Measurements from ENCODE around the gene ACOX1. TPM values are rescaled to one million over a fixed set of nuclear protein-coding genes. Genes with fewer than 3 reads are reported as not detected.

Gene ACOX1
- total RNA-seq, 2 experiments from 2014 or later: 31.4 to 34.9 TPM

GRCh38 chr17:75922173-75922961, 56.6 kb downstream of the ACOX1 start:
- DNase-seq: no peak
- CTCF ChIA-PET: interaction anchor here (1.0 to 1.1 kb wide), 2 partner anchors 83 to 376 kb away, joined by 3 read pairs; no protein-coding TSS in a partner anchor
- no peaks in the 10 kb centered on the region for H3K4me1 Mint-ChIP-seq (ENCODE audit: low read depth)
- no peak overlapping the region for H3K4me3 Mint-ChIP-seq
- peaks cover 6% of the 10 kb centered on the region for H3K36me3 Mint-ChIP-seq (ENCODE audit: low read depth)
- H3K27me3 Mint-ChIP-seq (ENCODE audit: low read depth): no peaks in the 10 kb centered on the region
- intact Hi-C loops (cut with micrococcal nuclease): no loop called here
- H3K9me3 Mint-ChIP-seq: no peaks in the 10 kb centered on the region
- H3K27ac Mint-ChIP-seq: no peak overlapping the region

GRCh38 chr17:75921596-75921995, 57.4 kb downstream of the ACOX1 start:
- peaks cover 8% of the 10 kb centered on the region for H3K36me3 Mint-ChIP-seq (ENCODE audit: low read depth)
- CTCF ChIA-PET: interaction anchor here (1.1 kb wide), 1 partner anchor 84 kb away, joined by 3 read pairs; no protein-coding TSS in a partner anchor
- no peaks in the 10 kb centered on the region for H3K4me1 Mint-ChIP-seq (ENCODE audit: low read depth)
- intact Hi-C loops (cut with micrococcal nuclease): no loop called here
- H3K27ac Mint-ChIP-seq: no peak overlapping the region
- no peaks in the 10 kb centered on the region for H3K9me3 Mint-ChIP-seq
- DNase-seq: no peak
- H3K4me3 Mint-ChIP-seq: no peak overlapping the region
- H3K27me3 Mint-ChIP-seq (ENCODE audit: low read depth): no peaks in the 10 kb centered on the region

GRCh38 chr17:75920045-75920560, 58.9 kb downstream of the ACOX1 start:
- no peak for DNase-seq
- Mint-ChIP-seq H3K4me1 (ENCODE audit: low read depth) (no peaks in the 10 kb centered on the region), H3K27ac (no peak overlapping the region), H3K4me3 (no peak overlapping the region), H3K27me3 (ENCODE audit: low read depth) (no peaks in the 10 kb centered on the region), H3K36me3 (ENCODE audit: low read depth) (peaks cover 6% of the 10 kb centered on the region), H3K9me3 (no peaks in the 10 kb centered on the region)
- intact Hi-C loops (cut with micrococcal nuclease): no loop called here
- CTCF ChIA-PET: interaction anchor here (1.0 to 1.1 kb wide), 2 partner anchors 42 to 84 kb away, joined by 4 read pairs; partner anchors contain the start of gene TRIM47

GRCh38 chr17:75919611-75920010, 59.4 kb downstream of the ACOX1 start:
- H3K4me1 Mint-ChIP-seq (ENCODE audit: low read depth): no peaks in the 10 kb centered on the region
- intact Hi-C loops (cut with micrococcal nuclease): no loop called here
- CTCF ChIA-PET: interaction anchor here (1.0 to 1.1 kb wide), 2 partner anchors 41 to 85 kb away, joined by 4 read pairs; partner anchors contain the start of gene TRIM47
- H3K36me3 Mint-ChIP-seq (ENCODE audit: low read depth): peaks cover 6% of the 10 kb centered on the region
- H3K9me3 Mint-ChIP-seq: no peaks in the 10 kb centered on the region
- H3K27me3 Mint-ChIP-seq (ENCODE audit: low read depth): no peaks in the 10 kb centered on the region
- no peak overlapping the region for H3K27ac Mint-ChIP-seq
- no peak overlapping the region for H3K4me3 Mint-ChIP-seq
- DNase-seq: no peak

- Mint-ChIP-seq H3K4me1 (ENCODE audit: low read depth) (no peaks in the 10 kb centered on the region), H3K27ac (no peak overlapping the region), H3K4me3 (no peak overlapping the region), H3K27me3 (ENCODE audit: low read depth) (no peaks in the 10 kb centered on the region), H3K9me3 (no peaks in the 10 kb centered on the region), H3K36me3 (ENCODE audit: low read depth) (peaks cover 6% of the 10 kb centered on the region)
- CTCF ChIA-PET: no interaction called here
- intact Hi-C loops (cut with micrococcal nuclease): no loop called here
- no peak for DNase-seq
Observed at GRCh38 chr17:75917917-75918445, 61.0 kb downstream of the ACOX1 start.

GRCh38 chr17:75917141-75917916, 61.6 kb downstream of the ACOX1 start:
- H3K27me3 Mint-ChIP-seq (ENCODE audit: low read depth): no peaks in the 10 kb centered on the region
- no peaks in the 10 kb centered on the region for H3K9me3 Mint-ChIP-seq
- DNase-seq: no peak
- no peak overlapping the region for H3K27ac Mint-ChIP-seq
- H3K4me1 Mint-ChIP-seq (ENCODE audit: low read depth): no peaks in the 10 kb centered on the region
- intact Hi-C loops (cut with micrococcal nuclease): no loop called here
- CTCF ChIA-PET: interaction anchor here (1.9 to 2.2 kb wide), 2 partner anchors 10 to 97 kb away, joined by 4 to 11 read pairs; no protein-coding TSS in a partner anchor
- H3K36me3 Mint-ChIP-seq (ENCODE audit: low read depth): peaks cover 4% of the 10 kb centered on the region
- H3K4me3 Mint-ChIP-seq: no peak overlapping the region

GRCh38 chr17:75915268-75915667, 63.7 kb downstream of the ACOX1 start:
- CTCF ChIA-PET: interaction anchor here (1.4 to 2.2 kb wide), 2 partner anchors 12 to 91 kb away, joined by 4 to 11 read pairs; no protein-coding TSS in a partner anchor
- no peaks in the 10 kb centered on the region for H3K27me3 Mint-ChIP-seq (ENCODE audit: low read depth)
- DNase-seq: no peak
- no peaks in the 10 kb centered on the region for H3K9me3 Mint-ChIP-seq
- no peak overlapping the region for H3K4me3 Mint-ChIP-seq
- peaks cover 4% of the 10 kb centered on the region for H3K36me3 Mint-ChIP-seq (ENCODE audit: low read depth)
- no peak overlapping the region for H3K27ac Mint-ChIP-seq
- intact Hi-C loops (cut with micrococcal nuclease): no loop called here
- no peaks in the 10 kb centered on the region for H3K4me1 Mint-ChIP-seq (ENCODE audit: low read depth)

- H3K27me3 Mint-ChIP-seq (ENCODE audit: low read depth): no peaks in the 10 kb centered on the region
- H3K36me3 Mint-ChIP-seq (ENCODE audit: low read depth): peaks cover 4% of the 10 kb centered on the region
- CTCF ChIA-PET: interaction anchor here (0.6 to 2.2 kb wide), 2 partner anchors 13 to 39 kb away, joined by 3 to 11 read pairs; no protein-coding TSS in a partner anchor
- no peaks in the 10 kb centered on the region for H3K4me1 Mint-ChIP-seq (ENCODE audit: low read depth)
- no peak for DNase-seq
- no peak overlapping the region for H3K27ac Mint-ChIP-seq
- intact Hi-C loops (cut with micrococcal nuclease): no loop called here
- H3K4me3 Mint-ChIP-seq: no peak overlapping the region
- H3K9me3 Mint-ChIP-seq: no peaks in the 10 kb centered on the region
Observed at GRCh38 chr17:75914643-75915267, 64.2 kb downstream of the ACOX1 start.

- Mint-ChIP-seq H3K4me3 (no peak overlapping the region), H3K27me3 (ENCODE audit: low read depth) (no peaks in the 10 kb centered on the region), H3K27ac (no peak overlapping the region), H3K36me3 (ENCODE audit: low read depth) (peaks cover 4% of the 10 kb centered on the region), H3K9me3 (no peaks in the 10 kb centered on the region), H3K4me1 (ENCODE audit: low read depth) (peaks cover 3% of the 10 kb centered on the region)
- CTCF ChIA-PET: interaction anchor here (0.6 kb wide), 1 partner anchor 41 kb away, joined by 3 read pairs; no protein-coding TSS in a partner anchor
- intact Hi-C loops (cut with micrococcal nuclease): no loop called here
- DNase-seq: no peak
Observed at GRCh38 chr17:75913537-75914210, 65.3 kb downstream of the ACOX1 start.

- intact Hi-C loops (cut with micrococcal nuclease): no loop called here
- no peak overlapping the region for H3K27ac Mint-ChIP-seq
Observed at GRCh38 chr17:75910699-75911098, 68.3 kb downstream of the ACOX1 start.

GRCh38 chr17:75909812-75910274, 69.1 kb downstream of the ACOX1 start:
- intact Hi-C loops (cut with micrococcal nuclease): loop anchor here (10.0 kb wide), 2 partner anchors 275 to 475 kb away; partner anchors contain the start of gene SPHK1
- Mint-ChIP-seq H3K4me3 (no peak overlapping the region), H3K4me1 (ENCODE audit: low read depth) (peaks cover 12% of the 10 kb centered on the region), H3K27ac (peak overlapping the region; percentile 50), H3K27me3 (ENCODE audit: low read depth) (no peaks in the 10 kb centered on the region), H3K36me3 (ENCODE audit: low read depth) (no peaks in the 10 kb centered on the region), H3K9me3 (no peaks in the 10 kb centered on the region)
- DNase-seq: no peak
- CTCF ChIA-PET: interaction anchor here (1.0 to 2.9 kb wide), 6 partner anchors 86 to 488 kb away, joined by 3 to 16 read pairs (median 4); partner anchors contain the start of gene CDK3

More at GRCh38 chr17:75910699-75911098, 68.3 kb downstream of the ACOX1 start:
- Mint-ChIP-seq H3K36me3 (ENCODE audit: low read depth) (no peaks in the 10 kb centered on the region), H3K9me3 (no peaks in the 10 kb centered on the region), H3K4me3 (no peak overlapping the region), H3K4me1 (ENCODE audit: low read depth) (peaks cover 8% of the 10 kb centered on the region), H3K27me3 (ENCODE audit: low read depth) (no peaks in the 10 kb centered on the region)
- DNase-seq: no peak
- CTCF ChIA-PET: interaction anchor here (0.7 to 2.9 kb wide), 6 partner anchors 17 to 110 kb away, joined by 3 to 16 read pairs (median 4); partner anchors contain the start of gene CDK3

Measured in activated naive CD4-positive, alpha-beta T cell treated with anti-CD3 and anti-CD28 coated beads for 36 hours (primary cell).